ENCODE data around the gene KCTD3. TPM values are rescaled to one million over a fixed set of nuclear protein-coding genes. Genes with fewer than 3 reads are reported as not detected.

KCTD3 gene
- total RNA-seq, 1 donor from 2014 or later = 70.5 TPM

GRCh38 chr1:215650446-215651149 is 83.5 kb downstream of the KCTD3 start:
- Mint-ChIP-seq H3K36me3 (ENCODE audit: insufficient read depth) (no peaks in the 10 kb centered on the region), H3K9me3 (ENCODE audit: low read depth) (no peaks in the 10 kb centered on the region), H3K27ac (no peak overlapping the region), H3K4me1 (ENCODE audit: low read depth) (peaks cover 12% of the 10 kb centered on the region), H3K27me3 (peaks cover 75% of the 10 kb centered on the region), H3K4me3 (ENCODE audit: low read depth) (no peak overlapping the region)
- DNase-seq (ENCODE audit: low spot score, unreplicated experiment) = no peak
- TF ChIP-seq CTCF (IDR thresholded peaks at IDR 0.05; ENCODE audit: unreplicated experiment) = no peak

GRCh38 chr1:215651867-215652266 is 84.8 kb downstream of the KCTD3 start:
- Mint-ChIP-seq H3K27ac (no peak overlapping the region), H3K9me3 (ENCODE audit: low read depth) (no peaks in the 10 kb centered on the region), H3K4me1 (ENCODE audit: low read depth) (peaks cover 12% of the 10 kb centered on the region), H3K4me3 (ENCODE audit: low read depth) (no peak overlapping the region), H3K27me3 (peaks cover 84% of the 10 kb centered on the region), H3K36me3 (ENCODE audit: insufficient read depth) (no peaks in the 10 kb centered on the region)
- no peak for DNase-seq (ENCODE audit: low spot score, unreplicated experiment)
- no peak for TF ChIP-seq CTCF (IDR thresholded peaks at IDR 0.05; ENCODE audit: unreplicated experiment)

DNA sequence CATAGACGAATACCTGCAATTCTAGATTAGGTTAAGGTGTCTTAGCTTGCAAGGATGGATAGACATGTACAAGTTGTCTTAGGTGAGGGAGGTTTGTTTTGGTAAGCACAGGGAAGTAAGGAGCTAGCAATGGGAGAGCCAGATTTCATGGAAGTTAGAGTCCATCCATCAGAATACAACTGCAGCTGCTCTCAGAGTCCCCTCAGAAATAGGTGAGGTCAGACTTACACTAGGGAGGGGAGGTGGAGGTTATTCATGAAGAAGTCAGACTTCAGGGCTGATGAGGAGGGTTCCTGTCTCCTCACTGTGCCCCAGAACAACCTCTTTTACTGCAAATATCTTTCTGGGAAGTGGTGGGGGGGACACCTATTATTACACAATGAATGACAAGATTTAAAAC is 85.3 kb downstream of the KCTD3 start:
- Mint-ChIP-seq H3K27ac (no peak overlapping the region), H3K36me3 (ENCODE audit: insufficient read depth) (no peaks in the 10 kb centered on the region), H3K4me3 (ENCODE audit: low read depth) (no peak overlapping the region), H3K27me3 (peaks cover 83% of the 10 kb centered on the region), H3K9me3 (ENCODE audit: low read depth) (no peaks in the 10 kb centered on the region), H3K4me1 (ENCODE audit: low read depth) (peaks cover 12% of the 10 kb centered on the region)
- DNase-seq (ENCODE audit: low spot score, unreplicated experiment) = no peak
- no peak for TF ChIP-seq CTCF (IDR thresholded peaks at IDR 0.05; ENCODE audit: unreplicated experiment)

DNA sequence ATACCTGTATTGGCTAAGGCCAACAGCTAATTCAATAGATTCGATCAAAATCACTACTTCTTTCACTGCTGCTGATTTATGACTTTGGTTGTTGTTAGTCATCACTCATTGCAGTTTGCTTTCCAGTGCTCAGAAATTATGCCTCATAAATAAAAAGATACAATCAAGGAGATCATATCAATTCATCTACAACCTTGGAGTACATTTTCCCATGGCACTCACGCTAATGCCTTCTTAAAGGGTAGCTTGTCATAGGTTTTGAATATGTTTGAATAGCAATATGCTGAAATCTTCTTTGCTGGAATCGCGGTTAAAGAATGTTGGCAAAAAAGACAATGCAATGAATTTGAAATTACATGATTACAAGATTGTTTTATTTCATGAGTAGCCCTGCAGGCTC is 89.9 kb downstream of the KCTD3 start:
- no peak overlapping the region for H3K27ac Mint-ChIP-seq
- DNase-seq (ENCODE audit: low spot score, unreplicated experiment) = no peak
- H3K27me3 Mint-ChIP-seq = peaks cover 54% of the 10 kb centered on the region
- H3K4me3 Mint-ChIP-seq (ENCODE audit: low read depth) = no peak overlapping the region
- H3K36me3 Mint-ChIP-seq (ENCODE audit: insufficient read depth) = no peaks in the 10 kb centered on the region
- H3K4me1 Mint-ChIP-seq (ENCODE audit: low read depth) = peaks cover 5% of the 10 kb centered on the region
- no peaks in the 10 kb centered on the region for H3K9me3 Mint-ChIP-seq (ENCODE audit: low read depth)
- TF ChIP-seq CTCF (IDR thresholded peaks at IDR 0.05; ENCODE audit: unreplicated experiment) = no peak

- H3K27me3 Mint-ChIP-seq = peaks cover 30% of the 10 kb centered on the region
- H3K9me3 Mint-ChIP-seq (ENCODE audit: low read depth) = no peaks in the 10 kb centered on the region
- H3K27ac Mint-ChIP-seq = no peak overlapping the region
- DNase-seq (ENCODE audit: low spot score, unreplicated experiment) = no peak
- TF ChIP-seq CTCF (IDR thresholded peaks at IDR 0.05; ENCODE audit: unreplicated experiment) = no peak
- no peaks in the 10 kb centered on the region for H3K36me3 Mint-ChIP-seq (ENCODE audit: insufficient read depth)
- H3K4me3 Mint-ChIP-seq (ENCODE audit: low read depth) = no peak overlapping the region
- H3K4me1 Mint-ChIP-seq (ENCODE audit: low read depth) = peaks cover 5% of the 10 kb centered on the region
These were observed 93.2 kb downstream of the KCTD3 start for GRCh38 chr1:215660259-215660658.
